Liver (tissue), 9 donors: Measurements from ENCODE around the gene ERCC4. TPM values are rescaled to one million over a fixed set of nuclear protein-coding genes. Genes with fewer than 3 reads are reported as not detected.

Source experiments
- DNase-seq: peaks from one replicate; pipeline ENCODE4 v3.0.0-alpha.2; 2017; ENCODE audit warnings: low spot score
- H3K27ac ChIP-seq, 2 donors: one replicate each; pipeline ENCODE4 v1.7.0; 2013; ENCODE audit warnings: inconsistent platforms in 2 of 2, low read length in 2 of 2, control low read depth in 1 of 2, low read depth in 1 of 2, mild to moderate bottlenecking in 1 of 2
- H3K27me3 ChIP-seq, 4 donors: one replicate each; pipeline versions ENCODE4 v1.6.1 to v1.7.0; 2013; ENCODE audit warnings: low read length in 3 of 4, inconsistent platforms in 1 of 4, mild to moderate bottlenecking in 1 of 4, moderate library complexity in 1 of 4; ENCODE audit not compliant: control insufficient read depth in 4 of 4, insufficient read depth in 4 of 4
- H3K36me3 ChIP-seq, 4 donors: one replicate each; pipeline versions ENCODE4 v1.6.1 to v1.7.0; 2013; ENCODE audit warnings: low read length in 3 of 4, mild to moderate bottlenecking in 3 of 4, low read depth in 1 of 4, moderate library complexity in 1 of 4; ENCODE audit not compliant: control insufficient read depth in 4 of 4, insufficient read depth in 3 of 4
- H3K4me1 ChIP-seq, 4 donors: one replicate each; pipeline versions ENCODE4 v1.6.1 to v1.7.0; 2013; ENCODE audit warnings: low read length in 3 of 4, mild to moderate bottlenecking in 3 of 4, moderate library complexity in 1 of 4; ENCODE audit not compliant: control insufficient read depth in 4 of 4, insufficient read depth in 4 of 4
- H3K4me3 ChIP-seq, 3 donors: one replicate each; pipeline versions ENCODE4 v1.6.1 to v1.7.0; 2013; ENCODE audit warnings: low read length in 3 of 3, control low read depth in 1 of 3, low read depth in 1 of 3, mild to moderate bottlenecking in 1 of 3
- H3K9ac ChIP-seq, 2 donors: one replicate each; pipeline ENCODE4 v1.7.0; 2013; ENCODE audit warnings: low read length in 2 of 2, mild to moderate bottlenecking in 2 of 2, moderate library complexity in 2 of 2, control low read depth in 1 of 2, low read depth in 1 of 2
- H3K9me3 ChIP-seq, 4 donors: one replicate each; pipeline versions ENCODE4 v1.6.1 to v1.7.0; 2013; ENCODE audit warnings: low read length in 3 of 4; ENCODE audit not compliant: control insufficient read depth in 4 of 4
- EGR1 ChIP-seq, 2 donors: IDR thresholded peaks; 2 replicates each; pipeline ENCODE4 v1.6.1; 2016 to 2018; ENCODE audit warnings: antibody characterized with exemption in 2 of 2, low read depth in 2 of 2
- FOXA1 ChIP-seq: IDR thresholded peaks from 2 replicates; pipeline ENCODE4 v1.6.1; 2016; ENCODE audit warnings: antibody characterized with exemption
- FOXA2 ChIP-seq: IDR thresholded peaks from 2 replicates; pipeline ENCODE4 v1.6.1; 2016; ENCODE audit warnings: antibody characterized with exemption
- GABPA ChIP-seq, 2 donors: IDR thresholded peaks in 1 of 2; conservative IDR thresholded peaks in 1 of 2; 2 replicates each; pipeline ENCODE4 v1.6.1; 2016; ENCODE audit warnings: antibody characterized with exemption in 2 of 2, mild to moderate bottlenecking in 1 of 2, moderate library complexity in 1 of 2
- HNF4A ChIP-seq, 2 donors: conservative IDR thresholded peaks; 2 replicates each; pipeline ENCODE4 v1.6.1; 2016; ENCODE audit warnings: antibody characterized with exemption in 2 of 2, mild to moderate bottlenecking in 2 of 2
- HNF4G ChIP-seq: IDR thresholded peaks from 2 replicates; pipeline ENCODE4 v1.6.1; 2016; ENCODE audit warnings: antibody characterized with exemption
- RAD21 ChIP-seq, 2 donors: IDR thresholded peaks; 2 replicates each; pipeline ENCODE4 v1.6.1; 2016; ENCODE audit warnings: antibody characterized with exemption in 2 of 2, mild to moderate bottlenecking in 2 of 2
- RXRA ChIP-seq, 2 donors: IDR thresholded peaks; 2 replicates each; pipeline ENCODE4 v1.6.1; 2017 to 2018; ENCODE audit warnings: antibody characterized with exemption in 2 of 2, mild to moderate bottlenecking in 1 of 2
- SP1 ChIP-seq: IDR thresholded peaks from 2 replicates; pipeline ENCODE4 v1.6.1; 2018; ENCODE audit warnings: antibody characterized with exemption, mild to moderate bottlenecking
- TAF1 ChIP-seq: conservative IDR thresholded peaks from 2 replicates; pipeline ENCODE4 v1.6.1; 2016; ENCODE audit warnings: antibody characterized with exemption, mild to moderate bottlenecking
- YY1 ChIP-seq: IDR thresholded peaks from 2 replicates; pipeline ENCODE4 v1.6.1; 2016; ENCODE audit warnings: antibody characterized with exemption, mild to moderate bottlenecking
- WGBS: extraction: QIAGEN DNeasy Blood & Tissue Kit; methylation state at CpG from one replicate; pipeline ENCODE4 v1.1.7; 2013; 5-methylcytosine and 5-hydroxymethylcytosine counted together
- polyA plus RNA-seq, 2 donors: library from polyadenylated mRNA; stranded (reverse) in 1 of 2; unstranded in 1 of 2; fragments of 200-250 nt in 1 of 2; fragments of >200 nt in 1 of 2; fragmentation: Nextera tagmentation in 1 of 2; extraction: Ambion mirVana in 1 of 2; gene quantifications; one replicate each; pipeline versions ENCODE4 v1.2.1 to v1.2.3, GENCODE V29; 2013 to 2015
- total RNA-seq, 2 donors: library from RNA; depleted of rRNA; stranded (reverse); fragments of >200 nt; gene quantifications; one replicate each; pipeline ENCODE4 v1.2.3, GENCODE V29; 2014
- TF ChIP-seq, protein P1 (sequence below): fragments of 150-350 bp; IDR thresholded peaks from 2 replicates; pipeline ENCODE4 v1.5.1; 2017; ENCODE audit warnings: improper control_type of control experiment, low read depth, low read length; ENCODE audit not compliant: missing input control
- TF ChIP-seq, protein P2 (sequence below): IDR thresholded peaks from 2 replicates; pipeline ENCODE4 v1.6.1; 2016; ENCODE audit warnings: antibody characterized with exemption
- TF ChIP-seq, protein P3 (sequence below): IDR thresholded peaks from 2 replicates; pipeline ENCODE4 v1.6.1; 2016; ENCODE audit warnings: antibody characterized with exemption
- donor health status: healthy.
- donor health status: healthy.
- donor health status: healthy.
- donor health status: healthy.
- donor health status: healthy.

The ERCC4 gene
- total and polyA plus RNA-seq, 4 donors = 1.6 to 11.1 (median 4.9) TPM

DNA sequence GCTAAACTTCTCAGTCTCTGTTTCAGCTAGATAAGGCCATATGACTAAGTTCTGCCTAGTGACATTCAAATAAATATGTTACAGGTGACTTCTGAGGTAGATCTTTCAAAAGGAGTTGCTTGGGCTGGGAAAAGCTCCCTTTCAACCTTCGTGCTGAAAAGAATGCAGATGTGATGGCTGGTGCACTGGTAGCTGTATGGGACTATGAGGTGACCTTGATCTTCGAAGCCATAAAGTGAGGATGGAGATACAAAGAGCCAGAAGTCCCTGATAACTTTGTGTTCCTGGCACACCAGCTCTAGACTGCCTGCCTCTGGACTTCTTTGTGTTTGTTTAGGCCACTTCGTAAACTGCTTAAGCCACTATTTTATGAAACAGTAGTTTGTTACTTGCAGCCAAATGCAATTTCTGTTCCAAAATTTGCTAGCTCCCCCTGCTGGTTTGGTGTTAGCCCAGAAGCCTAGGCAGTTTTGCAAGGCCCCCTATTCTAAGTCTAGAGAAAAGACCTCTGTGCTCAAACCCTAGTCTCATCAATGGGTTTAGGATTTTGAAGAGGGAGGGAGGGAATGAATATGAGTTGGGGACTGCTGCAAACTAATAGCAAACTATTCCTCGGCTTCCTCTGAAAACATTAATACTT, 23.3 kb upstream of the ERCC4 start:
- H3K4me3 ChIP-seq = no peak overlapping the region
- H3K9me3 ChIP-seq = peaks cover 0 to 2% (median 0%) of the 10 kb centered on the region in 4 donors
- H3K27ac ChIP-seq = no peak overlapping the region
- DNase-seq = no peak
- no peaks in the 10 kb centered on the region for H3K27me3 ChIP-seq
- H3K4me1 ChIP-seq = peaks cover 0 to 4% (median 0%) of the 10 kb centered on the region in 4 donors
- no peak overlapping the region for H3K9ac ChIP-seq
- TF ChIP-seq RAD21 (IDR thresholded peaks at IDR 0.05) = peak in 1 of 2 donors; percentile 17
- no peak for TF ChIP-seq EGR1 (IDR thresholded peaks at IDR 0.05; ENCODE audit: low read depth in 2 of 2)
- TF ChIP-seq, protein P1, sequence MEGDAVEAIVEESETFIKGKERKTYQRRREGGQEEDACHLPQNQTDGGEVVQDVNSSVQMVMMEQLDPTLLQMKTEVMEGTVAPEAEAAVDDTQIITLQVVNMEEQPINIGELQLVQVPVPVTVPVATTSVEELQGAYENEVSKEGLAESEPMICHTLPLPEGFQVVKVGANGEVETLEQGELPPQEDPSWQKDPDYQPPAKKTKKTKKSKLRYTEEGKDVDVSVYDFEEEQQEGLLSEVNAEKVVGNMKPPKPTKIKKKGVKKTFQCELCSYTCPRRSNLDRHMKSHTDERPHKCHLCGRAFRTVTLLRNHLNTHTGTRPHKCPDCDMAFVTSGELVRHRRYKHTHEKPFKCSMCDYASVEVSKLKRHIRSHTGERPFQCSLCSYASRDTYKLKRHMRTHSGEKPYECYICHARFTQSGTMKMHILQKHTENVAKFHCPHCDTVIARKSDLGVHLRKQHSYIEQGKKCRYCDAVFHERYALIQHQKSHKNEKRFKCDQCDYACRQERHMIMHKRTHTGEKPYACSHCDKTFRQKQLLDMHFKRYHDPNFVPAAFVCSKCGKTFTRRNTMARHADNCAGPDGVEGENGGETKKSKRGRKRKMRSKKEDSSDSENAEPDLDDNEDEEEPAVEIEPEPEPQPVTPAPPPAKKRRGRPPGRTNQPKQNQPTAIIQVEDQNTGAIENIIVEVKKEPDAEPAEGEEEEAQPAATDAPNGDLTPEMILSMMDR = no peak
- TF ChIP-seq HNF4G = no peak
- TF ChIP-seq FOXA1 = no peak
- no peaks in the 10 kb centered on the region for H3K36me3 ChIP-seq
- 81% methylated on average over 4 of the region's 4 CpGs for WGBS

DNA sequence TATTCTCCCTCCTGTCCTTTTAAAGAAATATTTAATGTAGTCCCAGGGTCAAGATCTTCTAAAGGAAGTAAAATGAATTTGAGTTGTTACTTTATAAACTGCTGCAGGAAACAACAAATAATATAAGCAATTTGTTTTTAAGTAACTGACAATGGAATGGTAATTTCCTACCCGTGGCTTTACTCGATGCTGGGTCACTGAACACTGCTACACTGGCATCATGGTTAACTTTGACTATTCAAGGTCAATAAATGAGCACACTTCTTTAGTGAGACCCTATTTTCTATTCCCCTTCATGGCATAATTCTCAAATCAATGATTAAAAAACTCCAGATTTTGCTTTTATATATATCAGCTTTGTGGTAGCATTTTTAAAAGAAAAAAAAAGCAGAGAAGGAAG, 22.1 kb upstream of the ERCC4 start:
- H3K27me3 ChIP-seq = no peaks in the 10 kb centered on the region
- TF ChIP-seq RAD21 (IDR thresholded peaks at IDR 0.05) = no peak
- no peak for TF ChIP-seq RXRA (IDR thresholded peaks at IDR 0.05)
- TF ChIP-seq, protein P2, sequence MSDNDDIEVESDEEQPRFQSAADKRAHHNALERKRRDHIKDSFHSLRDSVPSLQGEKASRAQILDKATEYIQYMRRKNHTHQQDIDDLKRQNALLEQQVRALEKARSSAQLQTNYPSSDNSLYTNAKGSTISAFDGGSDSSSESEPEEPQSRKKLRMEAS = no peak
- TF ChIP-seq, protein P3, sequence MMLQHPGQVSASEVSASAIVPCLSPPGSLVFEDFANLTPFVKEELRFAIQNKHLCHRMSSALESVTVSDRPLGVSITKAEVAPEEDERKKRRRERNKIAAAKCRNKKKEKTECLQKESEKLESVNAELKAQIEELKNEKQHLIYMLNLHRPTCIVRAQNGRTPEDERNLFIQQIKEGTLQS = no peak
- TF ChIP-seq GABPA (IDR thresholded peaks at IDR 0.05 in 1 of 2, conservative IDR thresholded peaks at IDR 0.05 in 1 of 2) = no peak
- no peak for TF ChIP-seq HNF4A (conservative IDR thresholded peaks at IDR 0.05)
- no peak for TF ChIP-seq TAF1
- no peak for TF ChIP-seq SP1
- no peak for TF ChIP-seq EGR1 (IDR thresholded peaks at IDR 0.05; ENCODE audit: low read depth in 2 of 2)
- TF ChIP-seq FOXA2 = no peak
- TF ChIP-seq FOXA1 = no peak
- TF ChIP-seq YY1 = no peak
- TF ChIP-seq, protein P1 = no peak
- no peaks in the 10 kb centered on the region for H3K36me3 ChIP-seq
- DNase-seq = no peak
- 77% methylated on average over 2 of the region's 2 CpGs for WGBS
- no peak overlapping the region for H3K27ac ChIP-seq
- H3K9me3 ChIP-seq = peaks cover 0 to 2% (median 0%) of the 10 kb centered on the region in 4 donors
- no peak overlapping the region for H3K9ac ChIP-seq
- no peak overlapping the region for H3K4me3 ChIP-seq
- H3K4me1 ChIP-seq = peaks cover 0 to 4% (median 1%) of the 10 kb centered on the region in 4 donors
